Mesenteric fat pad (tissue), 1 donor: Measurements from ENCODE around the gene FGF4. TPM values are rescaled to one million over a fixed set of nuclear protein-coding genes. Genes with fewer than 3 reads are reported as not detected.

Experiments
- DNase-seq: peaks from one replicate; pipeline ENCODE4 v3.0.0-alpha.2; 2020; ENCODE audit warnings: low spot score
- long read RNA-seq: library from polyadenylated mRNA; unstranded; transcript quantifications from one replicate; pipeline ENCODE4 v2.0.0, GENCODE V29; 2020
- total RNA-seq: library from RNA; stranded (reverse); fragmentation: NEBNext Ultra II Directional; extraction: Animal tissue kit (Norgen Biotek cat#: 25700); gene quantifications from one replicate; pipeline ENCODE4 v1.2.1, GENCODE V29; 2021
- donor health status: DM: yes; HTN: yes; CAD: no.

Gene FGF4, protein sequence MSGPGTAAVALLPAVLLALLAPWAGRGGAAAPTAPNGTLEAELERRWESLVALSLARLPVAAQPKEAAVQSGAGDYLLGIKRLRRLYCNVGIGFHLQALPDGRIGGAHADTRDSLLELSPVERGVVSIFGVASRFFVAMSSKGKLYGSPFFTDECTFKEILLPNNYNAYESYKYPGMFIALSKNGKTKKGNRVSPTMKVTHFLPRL
- total RNA-seq, result not detected
- long read RNA-seq, result 0 reads

- DNase-seq, result no peak
These were observed at the start of gene FGF4 for GRCh38 chr11:69775163-69775755. TSS of gene FGF4 (minus strand) at chr11:69775341. CDS start at chr11:69775084, 257 bp downstream.

DNA sequence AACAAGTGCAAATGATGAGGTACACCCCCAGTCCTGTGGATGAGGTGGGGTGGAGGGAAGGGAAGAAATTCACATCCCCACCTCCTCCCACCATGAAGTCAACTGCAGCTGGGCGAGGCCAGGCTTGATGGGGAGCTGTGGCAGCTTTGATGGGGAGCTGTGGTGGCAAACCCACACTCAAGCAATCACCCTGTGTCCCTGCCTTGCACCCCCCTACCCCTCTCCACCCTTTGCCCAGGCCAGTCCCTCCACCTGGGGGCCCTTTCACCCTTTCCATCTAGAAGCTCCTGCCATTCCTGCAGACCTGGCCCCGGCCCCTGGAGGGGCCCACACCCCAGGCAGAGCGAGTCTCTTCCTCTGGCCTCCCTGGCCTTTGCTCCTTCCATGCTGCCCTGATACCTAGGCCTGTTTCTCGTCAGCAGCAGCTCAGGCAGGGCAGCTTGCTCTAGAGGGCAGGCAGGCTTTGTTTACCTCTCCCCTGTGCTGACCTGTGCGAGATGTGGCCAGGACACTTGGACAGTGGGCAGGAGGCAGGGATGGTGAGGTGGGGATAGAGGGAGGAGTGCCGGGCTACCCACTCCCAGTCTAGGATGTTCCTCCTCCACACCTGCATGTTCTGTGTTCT, 48.6 kb upstream of the FGF4 start:
- no peak for DNase-seq

GRCh38 chr11:69822676-69823494, 47.7 kb upstream of the FGF4 start:
- no peak for DNase-seq

GRCh38 chr11:69821511-69822040, 46.4 kb upstream of the FGF4 start:
- DNase-seq, result no peak

- no peak for DNase-seq
These were observed 45.3 kb upstream of the FGF4 start for GRCh38 chr11:69820441-69820840.

- no peak for DNase-seq
These were observed 44.5 kb upstream of the FGF4 start for GRCh38 chr11:69819541-69820070.

- DNase-seq, result no peak
These were observed 43.7 kb upstream of the FGF4 start, which contains the start of gene FGF3 for GRCh38 chr11:69818603-69819441. TSS of gene FGF3 (minus strand) at chr11:69819416. CDS start at chr11:69818933, 483 bp downstream.

DNA sequence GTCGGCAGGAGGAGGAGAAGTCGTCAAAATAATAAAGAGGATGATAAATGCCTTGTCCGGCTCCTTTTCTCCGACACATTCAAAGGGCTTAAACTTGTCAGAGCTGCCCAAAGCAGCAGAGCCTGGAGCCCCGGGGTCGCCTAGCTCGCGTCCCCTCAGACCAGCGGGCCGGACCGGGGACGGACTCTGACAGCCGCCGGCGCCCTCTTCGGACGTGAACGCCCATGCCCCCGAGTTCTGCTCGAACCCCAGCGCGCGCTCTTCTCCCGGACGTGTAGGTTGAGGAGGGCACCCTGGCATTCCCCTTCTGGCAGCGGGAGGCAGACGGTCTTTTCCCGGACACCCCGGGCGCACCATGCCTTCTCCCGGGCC, 43.1 kb upstream of the FGF4 start:
- no peak for DNase-seq

- DNase-seq, result no peak
These were observed 42.4 kb upstream of the FGF4 start for GRCh38 chr11:69817265-69818230.

GRCh38 chr11:69816671-69817070, 41.5 kb upstream of the FGF4 start:
- DNase-seq, result no peak

- no peak for DNase-seq
These were observed 40.8 kb upstream of the FGF4 start for GRCh38 chr11:69815973-69816372.

DNA sequence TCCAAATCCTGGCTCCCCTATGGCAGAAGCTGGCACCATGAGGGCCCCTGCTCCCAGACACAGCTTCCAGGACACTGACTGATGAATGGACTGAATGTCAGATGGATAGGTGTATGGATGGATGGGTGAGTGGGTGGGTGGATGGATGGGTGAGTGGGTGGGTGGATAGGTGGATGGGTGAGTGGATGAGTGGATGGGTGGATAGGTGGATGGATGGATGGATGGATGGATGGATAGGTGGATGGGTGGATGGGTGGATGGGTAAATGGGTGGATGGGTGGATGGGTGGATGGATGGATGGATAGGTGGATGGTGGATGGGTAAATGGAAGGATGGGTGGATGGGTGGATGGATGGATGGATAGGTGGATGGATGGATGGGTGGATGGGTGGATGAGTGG, 39.8 kb upstream of the FGF4 start:
- DNase-seq, result no peak

DNA sequence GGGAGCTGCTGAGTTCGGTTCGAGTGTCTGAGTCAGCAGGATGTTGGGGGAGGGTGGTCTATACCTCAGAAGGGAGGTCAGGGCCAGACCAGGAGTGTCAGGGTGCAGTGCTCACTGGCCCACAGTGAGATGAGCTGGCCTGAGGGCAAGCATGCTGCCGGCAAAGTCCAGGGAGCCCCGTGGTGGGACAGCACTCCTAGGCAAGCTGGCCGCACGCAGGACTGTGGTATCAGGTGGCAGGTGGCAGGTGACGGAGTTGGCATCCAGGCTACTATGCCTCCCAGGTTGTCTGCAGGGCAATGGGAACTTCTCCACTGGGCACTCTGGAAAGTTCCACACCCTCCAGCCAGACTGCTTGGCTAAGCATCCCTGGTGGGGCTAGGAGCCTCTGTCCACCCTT, 39.3 kb upstream of the FGF4 start:
- no peak for DNase-seq

GRCh38 chr11:69813839-69814238, 38.7 kb upstream of the FGF4 start:
- DNase-seq, result no peak

DNA sequence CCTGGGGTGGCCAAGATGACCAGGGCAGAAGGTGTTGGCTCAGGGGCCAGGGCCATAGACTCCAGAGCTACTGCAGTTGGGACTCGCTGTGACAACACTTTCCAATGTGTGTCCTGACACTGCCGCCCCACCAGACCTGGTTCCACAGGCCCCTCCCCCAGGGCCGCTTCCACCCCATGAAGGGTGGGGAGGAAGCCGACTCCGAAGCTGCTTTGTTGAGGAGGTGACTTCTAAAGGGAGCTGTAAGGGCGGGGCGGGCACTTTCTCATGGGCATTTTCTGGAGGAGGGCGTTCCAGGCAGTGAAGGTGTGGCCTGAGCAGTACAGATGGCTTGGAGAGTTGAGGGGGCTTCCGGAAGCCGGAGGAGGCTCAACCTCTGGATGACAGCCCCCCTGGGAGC, 37.8 kb upstream of the FGF4 start:
- no peak for DNase-seq

GRCh38 chr11:69812256-69812655, 37.1 kb upstream of the FGF4 start:
- DNase-seq, result no peak

- no peak for DNase-seq
These were observed 36.3 kb upstream of the FGF4 start for GRCh38 chr11:69811431-69811830.

DNA sequence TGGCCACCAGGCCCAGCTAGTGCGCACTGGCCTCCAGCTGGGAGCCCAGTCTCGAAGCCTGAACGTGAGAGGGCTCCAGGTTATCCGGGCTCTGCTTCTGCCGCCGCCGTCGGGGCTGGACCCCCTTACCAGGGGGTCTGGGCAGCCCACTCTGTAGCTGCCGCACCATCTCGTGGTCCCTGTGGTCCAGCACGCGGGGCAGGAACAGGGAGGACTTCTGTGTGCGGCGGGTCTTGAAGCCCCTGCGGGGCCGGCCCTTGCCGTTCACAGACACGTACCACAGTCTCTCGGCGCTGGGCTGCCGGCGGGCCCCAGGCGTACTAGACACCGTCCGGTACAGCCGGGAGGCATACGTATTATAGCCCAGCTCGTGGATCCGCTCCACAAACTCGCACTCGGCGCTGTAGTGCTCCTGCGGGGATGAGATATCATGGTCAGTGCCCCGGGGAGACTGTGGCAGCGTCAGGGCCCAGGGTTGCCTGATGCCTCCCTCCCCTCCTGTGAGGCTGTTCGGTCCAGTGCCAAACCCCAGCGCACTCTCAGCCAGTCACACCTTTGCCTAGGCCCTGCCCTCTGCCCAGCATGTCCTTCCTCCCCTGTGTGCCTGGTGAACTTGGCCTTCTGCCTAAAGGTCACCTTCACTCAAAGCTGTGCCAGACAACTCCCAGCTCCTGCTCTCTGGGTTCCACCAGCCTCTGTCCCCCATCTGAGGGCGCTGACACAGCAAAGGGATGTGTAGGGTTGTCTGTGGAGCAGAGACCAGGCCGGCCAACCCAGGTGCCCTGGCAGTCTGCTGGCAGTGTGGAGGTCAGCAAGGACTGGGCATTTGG, 35.4 kb upstream of the FGF4 start:
- no peak for DNase-seq
